Kidney (tissue), 11 donors: ENCODE data around the gene CNTNAP3B. TPM values are rescaled to one million over a fixed set of nuclear protein-coding genes. Genes with fewer than 3 reads are reported as not detected.
A peak's percentile ranks its signal among the peaks of the same experiment; 100 is the strongest.
"Not testable (repeated sequence)": the region's sequence is repeated elsewhere in the genome, so short reads cannot be mapped to it uniquely, and the experiment has no call there.

ENCODE experiments used
- DNase-seq, 5 donors: peaks; one replicate each; pipeline ENCODE4 v3.0.0-alpha.2; 2013 to 2020
- FAIRE-seq: peaks from 2 replicates; lab custom pipeline; 2012; peaks lifted over from hg19 to GRCh38; lab: Jason Lieb, UNC
- H3K27ac ChIP-seq, 2 donors: one replicate each; pipeline ENCODE4 v1.7.0; 2013; ENCODE audit warnings: low read depth in 2 of 2, low read length in 2 of 2, inconsistent platforms in 1 of 2
- H3K27me3 ChIP-seq: one replicate; pipeline ENCODE4 v1.7.1; 2013; ENCODE audit warnings: low read length, inconsistent platforms; ENCODE audit not compliant: control insufficient read depth, insufficient read depth
- H3K36me3 ChIP-seq, 3 donors: one replicate each; pipeline versions ENCODE4 v1.7.0 to v1.7.1; 2013; ENCODE audit warnings: low read length in 3 of 3, control low read depth in 1 of 3, inconsistent platforms in 1 of 3; ENCODE audit not compliant: insufficient read depth in 3 of 3, control insufficient read depth in 2 of 3
- H3K4me1 ChIP-seq, 3 donors: one replicate each; pipeline versions ENCODE4 v1.7.0 to v1.7.1; 2013; ENCODE audit warnings: low read length in 3 of 3, inconsistent platforms in 1 of 3, low read depth in 1 of 3; ENCODE audit not compliant: control insufficient read depth in 2 of 3, insufficient read depth in 2 of 3
- H3K4me3 ChIP-seq, 3 donors: one replicate each; pipeline versions ENCODE4 v1.7.0 to v1.8.1; 2013; ENCODE audit warnings: low read length in 3 of 3, control low read depth in 1 of 3, inconsistent platforms in 1 of 3
- H3K9ac ChIP-seq, 3 donors: one replicate each; pipeline versions ENCODE4 v1.7.0 to v1.7.1; 2013; ENCODE audit warnings: low read length in 3 of 3, control low read depth in 1 of 3, inconsistent platforms in 1 of 3
- H3K9me3 ChIP-seq, 3 donors: one replicate each; pipeline versions ENCODE4 v1.7.0 to v1.7.1; 2013; ENCODE audit warnings: low read length in 3 of 3, control low read depth in 1 of 3, inconsistent platforms in 1 of 3; ENCODE audit not compliant: control insufficient read depth in 2 of 3, insufficient read depth in 1 of 3
- intact Hi-C: fragments of 100-400 bp; cut with DNase I; formaldehyde crosslinking; loops from one replicate; pipeline ENCODE4 v1.11.1; 2022
- polyA plus RNA-seq: library from polyadenylated mRNA; stranded (reverse); fragments of 350-450 nt; fragmentation: Illumina TruSeq; extraction: RNeasy Lipid Tissue Mini Kit (QIAGEN cat#74804); gene quantifications from one replicate; pipeline ENCODE4 v1.2.3, GENCODE V29; 2014; ENCODE audit warnings: low read depth, low replicate concordance; ENCODE audit not compliant: insufficient read depth
- total RNA-seq: library from RNA; stranded (reverse); fragmentation: NEBNext Ultra II Directional; extraction: Animal tissue kit (Norgen Biotek cat#: 25700); gene quantifications from one replicate; pipeline ENCODE4 v1.2.1, GENCODE V29; 2021
- donor health status: control.
- donor health status: control.
- donor health status: DM: yes; HTN: yes; CAD: no.
- donor health status: Normal renal cell carcinoma (clear cell type).

CNTNAP3B gene
- total and polyA plus RNA-seq, 2 donors from 2014 or later: 13.9 to 26.3 TPM

DNA sequence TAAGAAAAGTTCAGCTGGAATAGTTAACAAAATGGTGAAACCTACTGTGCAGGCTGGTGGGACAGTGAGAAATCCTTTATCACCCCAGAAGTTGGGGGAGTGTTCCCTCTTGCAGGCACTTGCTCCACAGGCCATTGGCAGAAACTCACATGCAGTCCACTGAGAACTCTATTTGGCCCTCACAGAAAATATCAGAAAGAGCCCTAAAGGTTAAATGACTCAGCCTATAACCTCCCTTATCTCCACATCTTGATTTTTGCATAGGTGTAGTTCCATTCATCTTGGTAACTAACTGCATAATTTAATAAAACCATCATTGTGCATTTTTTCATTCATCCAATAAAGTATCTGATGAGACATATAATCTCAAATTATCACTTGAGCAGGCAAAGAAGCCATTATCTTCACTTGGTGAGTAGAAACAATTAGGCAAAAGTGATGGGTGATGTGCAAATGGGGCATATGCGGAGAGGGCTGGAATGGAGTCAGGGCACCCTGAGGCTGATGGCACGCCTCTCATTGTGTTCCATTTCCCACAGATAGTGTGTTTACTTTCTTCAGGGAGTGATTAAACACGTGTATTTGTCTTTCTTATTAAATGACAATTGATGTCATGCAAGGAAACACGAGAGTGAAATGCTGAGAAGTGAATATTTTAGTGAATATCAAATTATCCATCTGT is 45.2 kb downstream of the CNTNAP3B start:
- intact Hi-C loops, H3K4me3 ChIP-seq, FAIRE-seq: not testable (repeated sequence)

DNA sequence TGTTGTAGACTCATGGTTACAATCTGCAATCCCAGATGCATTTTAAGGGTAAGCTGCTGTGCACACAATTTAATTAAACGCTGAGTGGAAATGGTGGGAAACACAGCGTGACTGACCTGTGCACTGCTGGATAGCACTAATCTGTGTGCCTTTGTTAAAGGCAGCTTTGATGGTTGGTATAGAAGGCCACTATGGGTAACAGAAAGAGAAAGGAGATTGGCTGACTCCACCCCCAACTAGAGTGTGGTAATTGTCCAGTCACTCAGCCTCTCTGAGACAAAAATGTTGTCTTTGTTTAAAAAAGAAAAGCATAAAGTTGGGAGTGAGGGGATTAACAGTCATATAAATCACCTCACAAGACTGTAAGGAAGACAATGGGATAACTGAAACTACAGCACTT is 48.9 kb downstream of the CNTNAP3B start:
- H3K27ac ChIP-seq, H3K4me1 ChIP-seq, intact Hi-C loops, FAIRE-seq, H3K36me3 ChIP-seq, H3K27me3 ChIP-seq, H3K9ac ChIP-seq, H3K9me3 ChIP-seq, H3K4me3 ChIP-seq: not testable (repeated sequence)
- DNase-seq: peak in 1 of 5 donors; percentile 7

More for the DNA sequence above, 45.2 kb downstream of the CNTNAP3B start:
- H3K27me3 ChIP-seq, H3K4me1 ChIP-seq, H3K27ac ChIP-seq, H3K36me3 ChIP-seq, DNase-seq, H3K9me3 ChIP-seq, H3K9ac ChIP-seq: not testable (repeated sequence)

DNA sequence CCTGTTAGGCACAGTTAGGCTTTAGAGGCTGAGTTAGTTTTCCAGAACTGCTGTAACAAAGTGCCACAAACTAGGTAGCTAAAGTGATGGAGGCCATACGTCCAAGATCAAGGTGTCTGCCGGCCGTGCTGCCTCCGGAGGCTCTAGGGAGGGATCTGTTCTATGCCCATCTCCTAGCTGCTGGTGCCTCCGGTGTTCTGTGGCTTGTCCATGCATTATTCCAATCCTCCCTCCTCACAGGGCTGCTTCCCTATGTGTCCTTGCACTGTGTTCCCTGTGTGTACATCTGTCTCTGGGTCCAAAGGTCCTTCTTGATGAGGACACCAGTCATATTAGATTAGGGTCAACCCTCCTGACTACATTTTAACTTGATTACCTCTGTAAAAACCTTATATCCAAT is 54.4 kb downstream of the CNTNAP3B start:
- H3K27me3 ChIP-seq, H3K4me1 ChIP-seq, H3K36me3 ChIP-seq, H3K27ac ChIP-seq, H3K9me3 ChIP-seq, H3K4me3 ChIP-seq, H3K9ac ChIP-seq, FAIRE-seq, intact Hi-C loops: not testable (repeated sequence)
- DNase-seq: peak in 1 of 5 donors; percentile 43

DNA sequence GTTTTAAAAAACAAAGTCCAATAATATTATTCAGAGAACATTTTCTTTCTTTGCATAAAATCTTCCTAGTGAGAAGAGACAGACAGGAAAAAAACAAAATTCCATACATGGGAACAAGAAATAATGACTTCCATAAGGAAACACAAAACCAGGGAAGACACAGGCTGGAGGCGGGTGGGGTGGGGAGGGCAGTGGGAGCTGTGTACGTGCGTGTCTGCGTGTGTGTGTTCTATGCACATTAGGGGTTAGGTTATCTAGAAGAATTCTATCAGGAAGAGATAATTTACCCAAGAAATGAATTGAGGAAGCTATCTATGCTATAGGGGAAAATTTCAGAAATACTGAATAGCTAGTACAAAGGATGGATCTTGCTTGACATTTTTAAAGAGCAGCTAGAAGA is 58.2 kb downstream of the CNTNAP3B start:
- DNase-seq, H3K27ac ChIP-seq, H3K4me3 ChIP-seq, H3K27me3 ChIP-seq, FAIRE-seq, H3K9me3 ChIP-seq, H3K4me1 ChIP-seq, H3K9ac ChIP-seq, H3K36me3 ChIP-seq, intact Hi-C loops: not testable (repeated sequence)

GRCh38 chr9:42070035-42070799 is 59.0 kb downstream of the CNTNAP3B start:
- H3K27ac ChIP-seq: not testable (repeated sequence)

GRCh38 chr9:42053874-42054273 is 75.4 kb downstream of the CNTNAP3B start:
- H3K4me3 ChIP-seq, intact Hi-C loops, H3K36me3 ChIP-seq, H3K27ac ChIP-seq, H3K27me3 ChIP-seq, FAIRE-seq, H3K9ac ChIP-seq, H3K9me3 ChIP-seq, DNase-seq, H3K4me1 ChIP-seq: not testable (repeated sequence)

More at GRCh38 chr9:42070035-42070799, 59.0 kb downstream of the CNTNAP3B start:
- intact Hi-C loops, H3K27me3 ChIP-seq, DNase-seq, H3K36me3 ChIP-seq, H3K9me3 ChIP-seq, H3K4me3 ChIP-seq, FAIRE-seq, H3K4me1 ChIP-seq, H3K9ac ChIP-seq: not testable (repeated sequence)

GRCh38 chr9:42050701-42051100 is 78.5 kb downstream of the CNTNAP3B start:
- H3K4me3 ChIP-seq, H3K9ac ChIP-seq, H3K4me1 ChIP-seq, H3K27me3 ChIP-seq, H3K27ac ChIP-seq, H3K36me3 ChIP-seq, DNase-seq, H3K9me3 ChIP-seq, intact Hi-C loops: not testable (repeated sequence)
- peak; percentile 3 for FAIRE-seq

- H3K4me1 ChIP-seq, H3K9me3 ChIP-seq, FAIRE-seq, intact Hi-C loops, H3K36me3 ChIP-seq, H3K9ac ChIP-seq, DNase-seq, H3K27me3 ChIP-seq, H3K27ac ChIP-seq, H3K4me3 ChIP-seq: not testable (repeated sequence)
Measured at GRCh38 chr9:42044422-42045010, 84.7 kb downstream of the CNTNAP3B start.
